GM21528 (cell line): ENCODE data around the gene CCDC81.
"Not testable (repeated sequence)": the region's sequence is repeated elsewhere in the genome, so short reads cannot be mapped to it uniquely, and the experiment has no call there.

ENCODE experiments used
- ATAC-seq: cut with Tn5 transposase; IDR thresholded peaks from one replicate; pipeline ENCODE4 v1.9.1; 2021; ENCODE audit warnings: mild to moderate bottlenecking, moderate library complexity; ENCODE audit not compliant: unreplicated experiment, low FRiP score

Gene CCDC81

DNA sequence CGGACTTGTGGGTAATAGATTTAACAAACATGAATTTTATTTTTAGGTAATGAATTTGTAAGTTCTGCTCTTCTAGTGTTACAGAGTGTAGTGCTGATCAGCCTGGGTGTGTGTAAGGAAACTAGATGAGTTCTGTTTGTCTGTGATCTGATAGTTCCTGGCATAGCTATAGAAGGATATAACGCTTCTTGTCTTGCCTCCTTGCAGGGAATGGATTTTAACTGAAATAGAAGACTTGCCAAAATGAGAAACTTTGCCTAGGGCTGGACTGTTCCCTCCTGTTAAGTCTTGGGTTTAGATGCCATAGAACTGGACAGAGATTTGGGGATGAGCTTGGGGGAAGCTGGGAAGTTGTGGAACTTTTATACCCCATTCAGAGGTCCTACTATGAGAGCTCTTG lies 11.6 kb downstream of the CCDC81 start:
- no peak for ATAC-seq

DNA sequence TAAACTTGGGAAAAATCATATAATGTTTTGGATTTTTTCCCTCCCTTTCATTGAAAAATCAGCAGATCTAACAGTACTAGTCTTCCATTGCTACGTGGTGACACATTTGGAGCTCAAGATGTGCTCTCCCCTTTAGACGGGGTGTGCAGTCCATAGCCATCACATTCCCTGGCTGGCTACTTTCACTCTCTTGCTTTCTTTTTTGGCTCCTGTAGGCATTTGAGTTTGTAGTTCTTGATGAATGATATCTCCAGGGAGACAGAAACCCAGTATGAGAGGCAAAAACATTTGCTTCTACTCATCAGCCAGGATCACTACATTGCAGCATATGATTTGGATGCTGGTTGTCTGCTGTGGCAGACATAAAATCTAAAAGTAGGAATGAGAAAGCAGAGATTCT lies 12.1 kb downstream of the CCDC81 start:
- ATAC-seq, result no peak

DNA sequence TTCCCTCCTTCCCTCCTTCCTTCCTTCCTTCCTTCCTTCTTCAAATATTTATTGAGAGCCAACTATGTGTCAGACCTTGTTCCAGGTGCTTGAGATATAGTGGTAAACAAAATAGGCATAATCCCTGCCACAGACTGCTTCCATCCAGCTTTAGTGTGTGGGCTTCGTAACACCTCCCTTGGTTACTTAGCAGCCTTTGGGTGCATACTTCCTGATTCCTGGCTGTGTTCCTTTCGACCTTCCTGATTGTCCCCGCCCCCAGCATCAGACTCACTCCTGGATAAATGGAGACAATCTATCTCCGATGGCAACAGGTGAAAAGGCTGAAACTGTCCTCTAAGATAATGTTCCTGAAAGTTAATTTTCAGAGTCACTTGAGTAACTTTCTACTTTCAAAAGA lies 13.5 kb downstream of the CCDC81 start:
- no peak for ATAC-seq

DNA sequence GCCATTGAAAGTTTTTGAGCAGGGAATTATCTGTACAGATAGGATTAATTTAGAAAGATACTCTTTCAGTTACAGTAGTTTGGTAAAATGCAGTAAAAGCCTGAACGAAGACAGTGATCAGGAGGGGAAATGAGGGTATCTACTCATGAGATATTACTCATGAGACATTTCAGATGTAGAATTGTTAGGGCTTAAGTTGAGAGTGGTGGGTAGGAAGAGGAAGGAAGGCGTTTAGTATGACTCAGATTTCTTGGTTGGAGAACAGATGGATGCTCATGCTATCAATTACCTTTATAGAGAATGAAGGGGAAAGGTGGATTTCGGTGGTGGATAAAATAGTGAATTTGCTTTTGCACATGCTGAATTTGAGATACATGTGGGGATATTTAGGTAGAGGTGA lies 15.8 kb downstream of the CCDC81 start:
- no peak for ATAC-seq

DNA sequence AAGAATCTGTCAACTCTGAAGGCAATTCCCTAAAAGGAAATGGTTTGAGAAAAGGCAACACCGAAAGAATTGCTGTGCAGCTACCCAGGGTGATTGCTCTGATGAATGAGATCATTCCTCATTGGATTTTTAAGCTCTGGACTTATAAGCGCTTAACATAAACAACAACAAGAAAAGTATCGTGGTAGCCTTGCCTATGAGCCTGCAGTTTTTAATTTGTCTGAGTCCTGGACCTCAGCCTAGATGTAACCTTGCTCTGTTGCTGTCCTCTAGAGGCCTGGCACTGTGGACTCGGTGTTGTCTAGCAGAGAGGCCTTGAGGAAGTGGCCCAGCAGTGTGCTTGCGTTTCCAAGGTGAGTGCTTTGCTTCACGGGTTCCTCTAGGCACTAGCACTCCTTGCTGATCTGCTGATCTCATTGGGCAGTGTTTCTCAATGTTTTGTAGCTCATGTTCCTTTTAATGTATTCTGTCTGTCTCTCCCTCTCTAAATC lies 20.4 kb downstream of the CCDC81 start:
- no peak for ATAC-seq

DNA sequence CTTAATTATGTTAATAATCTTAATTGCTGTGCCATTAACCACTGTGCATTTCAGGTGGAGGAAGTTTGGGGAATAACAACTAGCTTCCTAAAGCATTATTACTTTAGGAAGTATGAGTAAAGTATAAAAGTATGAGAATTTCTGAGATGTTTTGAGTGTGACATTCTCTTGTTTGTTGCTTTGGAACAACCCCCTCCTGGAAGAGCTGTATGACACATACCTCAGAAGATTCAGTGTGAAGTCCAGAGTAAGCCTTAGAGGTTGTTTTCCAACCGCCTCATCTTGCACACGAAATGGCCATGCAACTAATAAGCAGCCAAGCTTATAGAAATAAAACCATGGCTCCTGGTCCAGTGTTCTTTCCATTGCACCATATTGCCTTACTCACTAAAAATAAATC lies 21.7 kb downstream of the CCDC81 start:
- ATAC-seq, result no peak

DNA sequence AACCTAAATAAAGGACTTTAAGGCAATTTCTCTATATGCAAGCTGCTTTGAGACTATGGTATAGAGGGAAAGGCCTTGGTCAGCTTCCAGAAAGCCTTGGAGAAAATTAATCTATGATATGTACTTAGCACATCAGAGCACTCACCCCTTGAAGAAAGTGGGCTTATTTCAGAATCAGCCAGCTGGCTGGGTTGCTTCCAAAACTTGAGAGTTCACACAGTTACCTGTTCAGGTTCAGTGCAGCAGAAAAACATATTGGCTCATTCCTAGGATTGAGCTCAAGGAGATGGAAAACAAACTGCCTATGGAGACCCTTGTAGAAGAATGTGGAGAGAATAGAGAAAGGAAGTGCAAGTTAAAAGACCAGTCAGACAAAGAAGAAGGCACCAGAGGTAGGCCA lies 22.7 kb downstream of the CCDC81 start:
- ATAC-seq, result no peak

DNA sequence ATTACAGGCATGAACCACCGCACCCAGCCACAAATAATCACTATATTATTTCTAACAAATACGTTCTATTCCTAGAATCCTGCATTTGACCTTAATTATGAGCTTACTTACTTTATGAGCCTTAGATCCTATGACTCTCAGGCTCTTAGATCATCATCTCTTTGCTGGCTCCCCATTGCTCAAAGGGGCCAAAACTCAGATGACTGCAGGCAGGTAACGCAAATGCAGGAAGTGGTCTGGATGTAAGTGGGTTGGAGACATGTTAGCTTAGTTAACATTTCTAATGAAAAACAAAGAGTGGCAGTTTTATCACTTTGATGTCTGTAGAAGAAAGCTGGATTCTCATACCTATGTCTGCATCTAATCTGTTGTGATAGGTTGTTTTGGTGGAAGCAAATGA lies 23.4 kb downstream of the CCDC81 start:
- ATAC-seq, result no peak

DNA sequence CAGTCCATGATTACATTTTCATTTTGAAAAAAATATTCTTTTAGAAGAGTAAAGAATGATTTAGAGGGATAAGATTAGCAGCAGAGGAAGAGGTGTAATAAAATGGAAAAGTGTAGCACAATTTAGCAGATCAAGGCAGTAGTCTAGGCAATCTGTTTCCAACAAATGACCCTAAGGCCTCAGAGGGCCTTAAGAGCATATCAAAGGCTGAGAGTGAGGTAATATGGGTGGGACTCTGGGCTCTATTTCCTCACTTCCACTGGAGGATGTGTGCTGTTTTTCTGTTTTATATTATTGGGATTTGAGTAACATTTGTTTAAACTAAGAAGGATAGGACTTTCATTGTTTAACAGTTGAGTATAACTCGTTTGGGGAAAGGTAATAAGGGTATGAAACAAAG lies 28.8 kb downstream of the CCDC81 start:
- ATAC-seq, result no peak

DNA sequence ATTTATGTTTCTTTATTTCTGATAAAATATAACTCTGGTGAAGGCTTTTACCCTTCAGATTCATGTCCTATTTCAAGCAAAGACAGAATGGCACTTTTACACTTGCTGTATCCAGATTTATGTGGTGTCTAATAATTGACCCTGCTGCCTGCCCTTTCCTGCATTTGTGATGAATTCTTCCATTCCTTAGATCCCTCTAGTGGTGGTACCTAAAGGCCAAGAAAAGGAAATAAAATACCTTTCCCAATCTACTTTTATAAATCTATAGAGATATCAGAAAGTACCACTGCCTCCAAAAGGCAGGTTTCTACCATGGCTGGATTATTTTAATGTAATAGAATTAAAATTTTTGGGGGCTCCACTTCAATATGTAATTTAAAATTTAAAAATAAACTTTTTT lies 34.2 kb downstream of the CCDC81 start:
- no peak for ATAC-seq

DNA sequence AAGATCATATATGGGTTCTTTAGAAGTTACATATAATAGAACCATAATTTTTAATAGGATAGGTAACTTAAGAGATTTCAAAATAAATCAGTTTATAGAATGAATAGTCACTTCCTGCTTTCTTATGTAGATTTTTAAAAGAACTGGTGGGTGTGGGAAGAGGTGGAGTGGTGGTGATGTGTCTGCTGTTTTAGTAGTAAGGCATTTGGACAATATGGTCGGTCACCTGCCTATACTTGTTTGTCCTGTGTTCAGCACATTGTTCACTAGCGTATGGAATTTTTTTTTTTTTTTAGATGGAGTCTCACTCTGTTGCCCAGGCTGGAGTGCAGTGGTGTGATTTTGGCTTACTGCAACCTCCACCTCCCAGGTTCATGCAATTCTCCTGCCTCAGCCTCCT lies 39.3 kb downstream of the CCDC81 start:
- no peak for ATAC-seq

DNA sequence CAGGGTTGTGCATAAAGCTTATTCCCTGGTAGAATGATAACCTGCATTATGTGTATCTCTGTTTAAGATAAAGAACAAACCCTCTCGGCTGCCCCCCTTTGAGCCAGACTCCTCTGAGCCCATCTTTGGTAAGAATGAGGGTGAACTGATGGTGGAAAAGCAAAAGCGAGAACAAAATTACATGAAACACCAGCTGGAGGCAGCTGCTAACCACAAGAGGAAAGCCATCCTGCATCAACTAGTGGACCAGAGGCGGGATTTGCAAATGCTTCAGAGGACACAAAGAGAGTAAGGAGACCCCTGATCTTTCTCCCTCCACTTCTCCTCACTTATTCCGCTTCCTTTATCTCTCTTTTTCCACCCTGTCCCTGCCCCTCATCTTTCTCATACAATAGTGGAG lies 40.3 kb downstream of the CCDC81 start:
- ATAC-seq, result no peak

DNA sequence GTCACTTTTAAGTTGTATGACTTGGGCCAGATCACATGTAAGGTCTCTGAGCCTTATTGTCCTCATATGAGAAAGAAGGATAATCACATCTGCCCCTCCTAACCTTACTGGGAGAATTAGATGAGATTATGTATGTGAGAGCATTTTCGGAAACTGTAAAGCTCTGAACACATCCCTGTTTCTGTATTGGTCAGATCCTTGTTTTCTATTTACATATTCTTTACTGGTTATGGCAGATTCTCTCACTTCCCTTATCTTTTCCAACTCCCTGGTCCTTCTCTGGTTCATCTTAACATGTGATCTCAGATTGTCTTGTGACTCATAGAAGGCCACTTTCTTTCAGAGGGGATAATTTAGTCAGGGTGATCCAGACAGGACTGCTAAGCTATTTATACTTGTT lies 41.8 kb downstream of the CCDC81 start:
- no peak for ATAC-seq

DNA sequence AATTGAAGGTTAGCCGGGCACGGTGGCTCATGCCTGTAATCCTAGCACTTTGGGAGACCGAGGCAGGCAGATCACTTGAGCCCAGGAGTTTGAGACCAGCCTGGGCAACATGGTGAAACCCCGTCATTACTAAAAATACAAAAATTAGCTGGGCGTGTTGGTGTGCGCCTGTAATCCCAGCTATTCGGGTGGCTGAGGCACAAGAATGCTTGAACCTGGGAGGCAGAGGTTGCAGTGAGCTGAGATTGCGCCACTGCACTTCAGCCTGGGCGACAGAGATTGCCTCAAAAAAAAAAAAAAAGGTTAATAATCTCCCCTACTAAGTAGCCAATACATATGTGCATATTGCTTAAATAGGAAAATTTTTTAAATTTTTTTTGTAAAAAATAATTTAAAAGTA lies 42.3 kb downstream of the CCDC81 start:
- not testable (repeated sequence) for ATAC-seq

DNA sequence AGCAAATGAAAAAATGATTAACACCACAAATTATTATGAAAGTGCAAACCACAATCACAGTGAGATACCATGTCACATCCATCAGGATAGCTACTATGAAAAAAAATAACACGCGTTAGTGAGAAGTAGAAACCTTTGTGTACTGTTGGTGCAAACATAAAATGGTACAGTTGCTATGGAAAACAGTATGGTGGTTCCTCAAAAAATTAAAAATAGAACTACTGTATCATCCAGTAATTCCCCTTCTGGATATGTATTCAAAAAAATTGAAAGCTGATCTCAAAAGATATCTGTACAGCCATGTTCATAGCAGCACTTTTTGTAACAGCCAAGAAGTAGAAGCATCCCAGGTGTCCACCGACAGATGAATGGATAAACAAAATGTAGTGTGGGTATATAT lies 43.4 kb downstream of the CCDC81 start:
- no peak for ATAC-seq

DNA sequence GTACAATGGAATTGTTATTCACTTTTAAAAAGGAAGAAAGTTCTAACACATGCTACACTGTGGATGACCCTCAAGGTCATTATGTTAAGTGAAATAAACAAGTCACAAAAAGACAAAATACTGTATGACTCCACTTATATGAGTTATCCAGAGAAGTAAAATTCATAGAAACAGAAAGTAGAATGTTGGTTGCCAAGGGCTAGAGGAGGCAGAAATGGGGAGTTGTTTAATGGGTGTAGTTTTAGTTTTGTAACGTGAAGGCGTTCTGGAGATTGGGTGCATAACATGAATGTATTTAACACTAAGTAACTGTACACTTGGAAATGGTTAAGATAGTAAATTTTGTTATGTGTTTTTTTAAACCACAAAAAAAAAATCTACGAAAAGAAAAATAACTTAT lies 43.8 kb downstream of the CCDC81 start:
- ATAC-seq, result no peak

DNA sequence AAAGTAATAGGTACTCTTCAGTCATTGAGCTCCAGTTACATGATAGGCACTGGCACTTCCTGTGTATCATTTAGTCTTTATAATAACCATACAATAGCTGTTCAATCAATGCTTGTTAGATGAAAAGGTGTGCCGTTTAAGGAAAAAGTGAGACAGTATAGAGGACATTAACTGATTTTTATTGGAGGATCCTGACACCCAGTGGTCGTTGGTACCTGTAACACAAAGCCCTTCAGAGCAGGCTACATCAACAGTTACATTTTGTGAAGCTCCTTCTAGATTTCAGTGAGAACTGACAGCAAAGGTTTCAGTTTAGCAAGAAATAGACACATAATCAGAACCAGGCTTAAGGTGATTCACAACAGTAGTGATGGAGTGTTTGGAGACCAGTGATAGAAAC lies 44.2 kb downstream of the CCDC81 start:
- no peak for ATAC-seq

DNA sequence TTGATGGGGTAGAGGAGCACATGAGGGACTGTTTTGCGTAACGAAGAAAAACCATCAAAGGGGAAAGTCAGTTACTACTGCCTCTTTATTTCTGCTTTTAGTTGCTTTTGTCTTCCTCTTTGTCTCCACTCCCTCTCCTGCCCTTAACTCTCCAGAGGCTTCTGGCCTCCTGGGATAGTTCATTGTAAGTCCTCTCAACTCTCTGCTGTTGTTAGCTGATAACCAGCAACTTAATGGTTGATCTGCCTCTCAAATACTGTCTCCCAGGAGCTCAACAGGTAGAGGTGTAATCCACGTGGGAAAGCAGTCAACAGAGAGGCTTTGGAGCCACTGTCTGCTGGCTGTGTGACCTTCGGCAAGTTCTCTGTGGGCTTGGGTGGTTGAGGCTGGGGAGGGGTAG lies 47.3 kb downstream of the CCDC81 start:
- no peak for ATAC-seq

DNA sequence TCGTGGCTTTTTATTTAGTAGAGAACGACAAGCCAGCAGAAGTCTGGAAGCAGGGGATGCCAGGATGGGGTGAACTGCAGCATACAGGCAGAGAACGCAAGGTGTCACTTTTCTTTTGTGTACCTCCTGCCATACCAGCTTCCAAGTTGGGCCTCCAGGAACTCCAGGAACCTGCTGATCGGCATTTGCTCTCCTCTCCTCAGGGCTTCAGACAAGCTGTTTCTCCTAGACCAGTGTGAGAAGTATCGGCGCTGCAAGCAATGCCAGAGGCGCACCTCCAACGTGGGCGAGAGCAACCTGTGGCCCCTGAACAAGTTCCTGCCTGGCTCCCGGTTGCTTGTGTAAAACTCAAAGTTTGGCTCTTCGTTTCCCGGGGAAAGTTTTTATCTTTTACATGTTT lies 47.7 kb downstream of the CCDC81 start:
- ATAC-seq, result no peak

DNA sequence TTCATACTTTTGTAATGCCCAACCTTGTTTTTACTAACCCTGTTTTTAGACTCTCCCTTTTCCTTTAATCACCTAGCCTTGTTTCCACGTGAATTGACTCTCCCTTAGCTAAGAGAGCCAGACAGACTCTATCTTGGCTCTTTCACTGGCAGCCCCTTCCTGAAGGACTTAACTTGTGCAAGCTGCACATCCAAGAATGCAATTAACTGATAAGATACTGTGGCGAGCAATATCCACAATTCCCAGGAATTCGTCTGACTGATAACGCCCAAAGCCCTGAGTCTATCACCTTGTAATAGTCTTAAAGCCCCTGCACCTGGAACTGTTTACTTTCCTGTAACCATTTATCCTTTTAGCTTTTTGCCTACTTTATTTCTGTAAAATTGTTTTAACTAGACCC lies 48.8 kb downstream of the CCDC81 start:
- ATAC-seq, result not testable (repeated sequence)

DNA sequence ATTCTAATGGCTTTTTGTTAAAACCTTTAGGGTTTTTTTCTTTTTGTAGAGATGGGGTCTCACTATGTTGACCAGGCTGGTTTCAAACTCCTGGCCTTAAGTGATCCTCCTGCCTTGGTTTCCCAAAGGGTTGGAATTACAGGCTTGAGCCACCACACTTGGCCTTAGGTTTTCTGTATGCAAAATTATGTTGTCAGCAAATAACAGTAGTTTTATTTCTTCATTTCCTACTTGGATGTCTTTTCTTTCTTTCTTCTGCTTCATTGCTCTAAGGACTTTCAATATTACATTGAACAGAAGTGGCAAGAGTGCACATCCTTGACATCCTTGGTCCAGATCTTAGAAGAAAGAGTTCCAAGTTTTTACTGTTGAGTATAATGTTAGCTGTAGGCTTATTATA lies 52.8 kb downstream of the CCDC81 start:
- no peak for ATAC-seq

DNA sequence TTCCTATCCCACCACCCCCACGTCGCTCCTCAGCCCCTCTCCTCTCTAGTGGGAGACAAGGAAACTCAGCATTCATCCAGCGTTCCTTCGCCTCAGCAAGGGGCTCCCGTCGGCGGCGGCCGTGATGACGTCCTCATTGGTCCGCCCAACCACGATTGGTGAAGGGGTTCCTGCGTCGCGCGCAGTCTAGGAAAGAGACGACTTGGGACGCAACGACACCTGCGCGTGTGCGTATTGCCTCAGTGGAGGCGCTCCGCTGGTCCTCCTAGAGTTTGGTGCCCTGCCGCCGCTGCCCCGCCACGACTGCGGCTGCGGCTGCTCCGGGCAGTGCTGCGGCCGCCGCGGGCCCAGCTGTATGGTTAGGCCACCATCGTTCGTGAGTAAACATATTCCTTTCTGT lies 56.6 kb downstream of the CCDC81 start:
- ATAC-seq, result no peak

DNA sequence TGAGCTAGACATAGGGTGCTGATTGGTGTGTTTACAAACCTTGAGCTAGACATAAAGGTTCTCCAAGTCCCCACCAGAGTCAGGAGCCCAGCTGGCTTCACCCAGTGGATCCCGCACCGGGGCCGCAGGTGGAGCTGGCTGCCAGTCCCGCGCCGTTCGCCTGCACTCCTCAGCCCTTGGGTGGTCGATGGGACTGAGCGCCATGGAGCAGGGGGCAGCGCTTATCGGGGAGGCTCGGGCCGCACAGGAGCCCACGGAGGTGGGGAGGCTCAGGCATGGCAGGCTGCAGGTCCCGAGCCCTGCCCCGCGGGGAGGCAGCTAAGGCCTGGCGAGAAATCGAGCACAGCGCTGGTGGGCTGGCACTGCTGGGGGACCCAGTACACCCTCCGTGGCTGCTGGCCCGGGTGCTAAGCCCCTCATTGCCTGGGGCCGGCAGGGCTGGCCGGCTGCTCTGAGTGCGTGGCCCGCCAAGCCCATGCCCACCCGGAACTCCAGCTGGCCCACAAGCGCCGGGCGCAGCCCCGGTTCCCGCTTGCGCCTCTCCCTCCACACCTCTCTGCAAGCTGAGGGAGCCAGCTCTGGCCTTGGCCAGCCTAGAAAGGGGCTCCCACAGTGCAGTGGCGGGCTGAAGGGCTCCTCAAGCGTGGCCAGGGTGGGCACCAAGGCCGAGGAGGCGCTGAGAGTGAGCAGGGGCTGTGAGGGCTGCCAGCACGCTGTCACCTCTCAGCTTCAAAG lies 58.8 kb downstream of the CCDC81 start:
- ATAC-seq, result not testable (repeated sequence)
